GM18519 (cell line): Measurements from ENCODE around the gene BICC1.

ENCODE experiments used
- ATAC-seq: cut with Tn5 transposase; IDR thresholded peaks from one replicate; pipeline ENCODE4 v1.9.1; 2021; ENCODE audit warnings: mild to moderate bottlenecking, moderate library complexity; ENCODE audit not compliant: unreplicated experiment, low FRiP score

The BICC1 gene

GRCh38 chr10:58557714-58558113 lies 45.0 kb downstream of the BICC1 start:
- ATAC-seq, result no peak

GRCh38 chr10:58560068-58560467 lies 47.4 kb downstream of the BICC1 start:
- ATAC-seq, result no peak

- ATAC-seq, result no peak
Measured at GRCh38 chr10:58565271-58565670, 52.6 kb downstream of the BICC1 start.

- no peak for ATAC-seq
Measured at GRCh38 chr10:58567652-58568051, 55.0 kb downstream of the BICC1 start.

GRCh38 chr10:58568428-58568935 lies 55.8 kb downstream of the BICC1 start:
- no peak for ATAC-seq

- no peak for ATAC-seq
Measured at GRCh38 chr10:58570307-58570723, 57.6 kb downstream of the BICC1 start.

- ATAC-seq, result no peak
Measured at GRCh38 chr10:58570979-58571378, 58.3 kb downstream of the BICC1 start.

GRCh38 chr10:58573144-58573543 lies 60.5 kb downstream of the BICC1 start:
- no peak for ATAC-seq

GRCh38 chr10:58574058-58574457 lies 61.4 kb downstream of the BICC1 start:
- no peak for ATAC-seq

- no peak for ATAC-seq
Measured at GRCh38 chr10:58575491-58575890, 62.8 kb downstream of the BICC1 start.

GRCh38 chr10:58576751-58577436 lies 64.2 kb downstream of the BICC1 start:
- no peak for ATAC-seq

- ATAC-seq, result no peak
Measured at GRCh38 chr10:58577437-58577777, 64.7 kb downstream of the BICC1 start.

- ATAC-seq, result no peak
Measured at GRCh38 chr10:58578366-58578765, 65.7 kb downstream of the BICC1 start.

- ATAC-seq, result no peak
Measured at GRCh38 chr10:58579011-58579655, 66.5 kb downstream of the BICC1 start.

- no peak for ATAC-seq
Measured at GRCh38 chr10:58582045-58582444, 69.4 kb downstream of the BICC1 start.

GRCh38 chr10:58585435-58585834 lies 72.8 kb downstream of the BICC1 start:
- no peak for ATAC-seq

GRCh38 chr10:58586282-58587245 lies 73.9 kb downstream of the BICC1 start:
- ATAC-seq, result no peak

- no peak for ATAC-seq
Measured at GRCh38 chr10:58587676-58588075, 75.0 kb downstream of the BICC1 start.

- ATAC-seq, result no peak
Measured at GRCh38 chr10:58588673-58589265, 76.1 kb downstream of the BICC1 start.

GRCh38 chr10:58590152-58590840 lies 77.6 kb downstream of the BICC1 start:
- no peak for ATAC-seq
